ENCODE measurements around the gene PTPN13. TPM values are rescaled to one million over a fixed set of nuclear protein-coding genes. Genes with fewer than 3 reads are reported as not detected.

Gene PTPN13
- total RNA-seq, 3 donors from 2014 or later, result 36.3 to 49.6 (median 41.3) TPM

DNA sequence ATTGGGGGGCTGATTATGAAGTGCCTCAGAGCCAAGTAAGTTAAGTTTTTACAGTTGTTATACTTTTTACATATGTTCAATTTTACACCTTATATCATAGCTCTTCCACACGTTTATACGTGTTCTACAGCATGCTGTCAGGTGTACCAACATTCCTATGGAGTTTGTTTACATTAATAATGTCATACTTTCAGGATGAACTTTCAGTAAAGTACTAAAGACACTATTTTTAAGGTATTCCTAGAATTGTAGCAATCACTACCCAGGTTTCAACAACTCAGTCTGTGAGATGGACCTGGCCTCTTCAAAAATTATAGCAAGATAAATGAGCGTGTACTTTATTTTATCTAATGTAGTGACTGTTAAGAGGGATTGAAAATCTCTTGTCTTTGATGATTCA is 92.6 kb downstream of the PTPN13 start:
- H3K4me3 ChIP-seq, result no peak overlapping the region
- no peaks in the 10 kb centered on the region for H3K9me3 ChIP-seq
- no peaks in the 10 kb centered on the region for H3K4me1 ChIP-seq
- TF ChIP-seq, protein P1, sequence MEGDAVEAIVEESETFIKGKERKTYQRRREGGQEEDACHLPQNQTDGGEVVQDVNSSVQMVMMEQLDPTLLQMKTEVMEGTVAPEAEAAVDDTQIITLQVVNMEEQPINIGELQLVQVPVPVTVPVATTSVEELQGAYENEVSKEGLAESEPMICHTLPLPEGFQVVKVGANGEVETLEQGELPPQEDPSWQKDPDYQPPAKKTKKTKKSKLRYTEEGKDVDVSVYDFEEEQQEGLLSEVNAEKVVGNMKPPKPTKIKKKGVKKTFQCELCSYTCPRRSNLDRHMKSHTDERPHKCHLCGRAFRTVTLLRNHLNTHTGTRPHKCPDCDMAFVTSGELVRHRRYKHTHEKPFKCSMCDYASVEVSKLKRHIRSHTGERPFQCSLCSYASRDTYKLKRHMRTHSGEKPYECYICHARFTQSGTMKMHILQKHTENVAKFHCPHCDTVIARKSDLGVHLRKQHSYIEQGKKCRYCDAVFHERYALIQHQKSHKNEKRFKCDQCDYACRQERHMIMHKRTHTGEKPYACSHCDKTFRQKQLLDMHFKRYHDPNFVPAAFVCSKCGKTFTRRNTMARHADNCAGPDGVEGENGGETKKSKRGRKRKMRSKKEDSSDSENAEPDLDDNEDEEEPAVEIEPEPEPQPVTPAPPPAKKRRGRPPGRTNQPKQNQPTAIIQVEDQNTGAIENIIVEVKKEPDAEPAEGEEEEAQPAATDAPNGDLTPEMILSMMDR (IDR thresholded peaks at IDR 0.05), result no peak
- TF ChIP-seq POLR2A (IDR thresholded peaks at IDR 0.05), result no peak
- TF ChIP-seq POLR2AphosphoS5 (IDR thresholded peaks at IDR 0.05), result no peak
- intact Hi-C loops (cut with DNase I; ENCODE audit: low total_unique reads), result no loop called here
- H3K27me3 ChIP-seq, result no peaks in the 10 kb centered on the region
- no peaks in the 10 kb centered on the region for H3K36me3 ChIP-seq
- no peak overlapping the region for H3K27ac ChIP-seq
- DNase-seq (ENCODE audit: low spot score in 2 of 2), result no peak

DNA sequence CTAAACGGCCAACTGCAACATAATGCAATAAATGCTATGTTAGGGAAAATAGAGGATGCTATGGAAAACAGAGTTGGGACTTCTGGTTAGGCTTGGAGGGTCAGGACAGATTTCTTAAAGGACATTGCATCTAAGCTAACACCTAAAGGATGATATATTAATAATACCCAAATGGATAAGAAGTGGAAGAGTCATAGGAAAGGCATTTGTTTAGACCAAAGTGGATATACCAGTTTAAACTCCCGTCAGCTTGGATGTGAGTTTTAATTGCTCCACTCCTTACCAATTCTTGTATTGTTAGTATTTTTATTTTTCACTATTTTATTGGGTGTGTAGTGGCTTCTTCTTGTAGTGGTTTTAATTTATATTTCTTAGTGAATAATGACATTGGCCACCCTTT is 93.9 kb downstream of the PTPN13 start:
- H3K27ac ChIP-seq, result no peak overlapping the region
- H3K9me3 ChIP-seq, result no peaks in the 10 kb centered on the region
- no peaks in the 10 kb centered on the region for H3K4me1 ChIP-seq
- no peaks in the 10 kb centered on the region for H3K36me3 ChIP-seq
- H3K4me3 ChIP-seq, result no peak overlapping the region
- H3K27me3 ChIP-seq, result no peaks in the 10 kb centered on the region
- TF ChIP-seq POLR2AphosphoS5 (IDR thresholded peaks at IDR 0.05) (no peak), POLR2A (IDR thresholded peaks at IDR 0.05) (no peak)
- TF ChIP-seq, protein P1 (IDR thresholded peaks at IDR 0.05), result no peak
- intact Hi-C loops (cut with DNase I; ENCODE audit: low total_unique reads), result no loop called here
- DNase-seq (ENCODE audit: low spot score in 2 of 2), result no peak

DNA sequence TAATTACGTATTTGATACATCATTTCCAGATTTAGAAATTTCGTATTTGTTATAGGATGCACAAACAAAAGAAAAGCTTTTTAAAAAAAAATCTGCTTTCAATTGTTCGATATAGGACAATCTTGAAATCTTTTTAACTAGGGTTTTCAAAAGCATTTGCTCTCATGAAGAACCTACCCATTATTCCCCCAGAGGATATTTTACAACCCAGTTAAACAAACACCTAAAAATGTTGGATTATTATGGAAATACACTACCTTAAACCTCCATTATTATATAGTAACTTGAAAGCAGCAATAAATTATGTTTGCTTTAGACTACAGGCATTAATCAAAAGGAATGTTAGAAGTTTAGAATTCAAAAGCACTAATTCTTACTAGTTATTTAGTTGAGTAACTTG is 110.5 kb downstream of the PTPN13 start:
- H3K36me3 ChIP-seq, result no peaks in the 10 kb centered on the region
- no peaks in the 10 kb centered on the region for H3K9me3 ChIP-seq
- no peak for TF ChIP-seq POLR2AphosphoS5 (IDR thresholded peaks at IDR 0.05)
- no peak for TF ChIP-seq POLR2A (IDR thresholded peaks at IDR 0.05)
- TF ChIP-seq, protein P1 (IDR thresholded peaks at IDR 0.05), result no peak
- H3K27me3 ChIP-seq, result no peaks in the 10 kb centered on the region
- no peak overlapping the region for H3K4me3 ChIP-seq
- no peak for DNase-seq (ENCODE audit: low spot score in 2 of 2)
- no peak overlapping the region for H3K27ac ChIP-seq
- H3K4me1 ChIP-seq, result no peaks in the 10 kb centered on the region
- intact Hi-C loops (cut with DNase I; ENCODE audit: low total_unique reads), result no loop called here

DNA sequence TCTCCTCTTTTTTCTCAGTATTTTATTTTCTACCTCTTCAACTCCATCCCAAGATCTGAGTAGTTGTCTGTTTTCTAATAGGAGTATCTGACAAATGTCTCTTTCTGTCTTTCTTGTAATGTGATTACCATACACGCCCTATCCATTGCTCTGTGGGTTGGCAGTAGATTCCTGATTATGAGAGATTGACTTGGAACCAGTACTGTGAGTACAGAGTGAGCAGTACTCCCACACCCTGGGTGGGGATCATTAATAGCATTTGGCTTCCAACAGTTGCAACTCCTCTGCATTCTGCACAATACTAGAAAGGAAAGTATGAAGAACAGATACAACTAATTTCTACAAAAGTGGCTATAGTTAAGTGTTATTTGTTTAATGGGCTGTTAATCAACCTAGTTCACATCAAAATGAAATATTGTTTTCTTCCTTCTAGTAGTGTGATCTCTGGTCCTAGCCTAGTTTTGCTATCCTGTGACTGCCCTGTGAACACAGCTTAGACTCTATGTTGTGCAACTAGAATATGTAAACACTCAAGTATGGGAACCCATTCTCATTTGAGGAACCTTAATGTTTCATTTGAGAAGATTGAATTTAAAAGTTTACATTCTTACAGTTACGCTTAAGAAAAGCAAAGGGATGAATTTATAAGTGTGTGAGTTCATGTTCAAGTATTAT is 112.9 kb downstream of the PTPN13 start:
- intact Hi-C loops (cut with DNase I; ENCODE audit: low total_unique reads), result no loop called here
- no peaks in the 10 kb centered on the region for H3K9me3 ChIP-seq
- no peak overlapping the region for H3K4me3 ChIP-seq

DNA sequence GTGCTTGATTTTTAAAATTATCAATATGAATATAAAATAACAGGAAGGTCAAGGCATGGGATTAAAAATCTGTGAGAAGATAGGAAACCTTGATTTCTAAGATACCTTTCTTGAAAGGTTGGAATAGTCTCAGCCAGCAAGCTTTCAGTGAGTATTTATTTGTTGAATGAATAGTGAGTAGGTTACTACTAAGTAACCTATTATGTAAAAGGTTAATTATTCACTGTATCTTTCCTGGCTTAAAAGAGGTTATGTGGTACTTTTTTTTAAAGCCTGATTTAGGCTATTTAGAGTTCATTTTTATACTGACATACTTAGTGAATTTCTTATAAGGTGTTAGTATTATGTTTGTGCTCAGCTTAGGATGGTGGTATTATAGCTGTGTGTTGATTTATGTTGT is 123.5 kb downstream of the PTPN13 start:
- H3K27ac ChIP-seq, result no peak overlapping the region
- H3K9me3 ChIP-seq, result no peaks in the 10 kb centered on the region
- intact Hi-C loops (cut with DNase I; ENCODE audit: low total_unique reads), result no loop called here
- H3K36me3 ChIP-seq, result no peaks in the 10 kb centered on the region
- H3K27me3 ChIP-seq, result no peaks in the 10 kb centered on the region
- H3K4me1 ChIP-seq, result no peaks in the 10 kb centered on the region
- DNase-seq (ENCODE audit: low spot score in 2 of 2), result no peak
- TF ChIP-seq POLR2A (IDR thresholded peaks at IDR 0.05) (no peak), POLR2AphosphoS5 (IDR thresholded peaks at IDR 0.05) (no peak)
- TF ChIP-seq, protein P1 (IDR thresholded peaks at IDR 0.05), result no peak
- no peak overlapping the region for H3K4me3 ChIP-seq

More for the DNA sequence above, 112.9 kb downstream of the PTPN13 start:
- Histone ChIP-seq H3K27me3 (no peaks in the 10 kb centered on the region), H3K36me3 (no peaks in the 10 kb centered on the region), H3K4me1 (no peaks in the 10 kb centered on the region), H3K27ac (no peak overlapping the region)
- DNase-seq (ENCODE audit: low spot score in 2 of 2), result no peak
- TF ChIP-seq, protein P1 (IDR thresholded peaks at IDR 0.05), result no peak
- TF ChIP-seq POLR2A (IDR thresholded peaks at IDR 0.05) (no peak), POLR2AphosphoS5 (IDR thresholded peaks at IDR 0.05) (no peak)

All from breast epithelium (tissue), 4 donors.